Osteoblast (primary cell): ENCODE results near the gene IL32. TPM values are rescaled to one million over a fixed set of nuclear protein-coding genes. Genes with fewer than 3 reads are reported as not detected.

Source experiments
- DNase-seq: peaks from one replicate; pipeline ENCODE4 v3.0.0; 2011; ENCODE audit warnings: low spot score, mixed read lengths; ENCODE audit not compliant: insufficient read length; ENCODE audit errors: missing footprints
- H2AFZ ChIP-seq: 2 replicates; pipeline ENCODE4 v1.6.0; 2011; ENCODE audit warnings: mild to moderate bottlenecking, low read length
- H3K27ac ChIP-seq: 2 replicates; pipeline ENCODE4 v1.5.1; 2011; ENCODE audit warnings: mild to moderate bottlenecking, low read depth, low read length, moderate library complexity
- H3K27me3 ChIP-seq: 2 replicates; pipeline ENCODE4 v1.6.0; 2012; ENCODE audit warnings: mild to moderate bottlenecking, control low read depth, inconsistent platforms, low read length, moderate library complexity; ENCODE audit not compliant: insufficient read depth
- H3K36me3 ChIP-seq: 2 replicates; pipeline ENCODE4 v1.5.1; 2011; ENCODE audit warnings: mild to moderate bottlenecking, low read length, control low read depth, moderate library complexity; ENCODE audit not compliant: insufficient read depth
- H3K4me1 ChIP-seq: 2 replicates; pipeline ENCODE4 v1.5.1; 2011; ENCODE audit warnings: mild to moderate bottlenecking, low read length, control low read depth, moderate library complexity; ENCODE audit not compliant: insufficient read depth
- H3K4me2 ChIP-seq: 2 replicates; pipeline ENCODE4 v1.6.0; 2011; ENCODE audit warnings: mild to moderate bottlenecking, low read length; ENCODE audit not compliant: insufficient read depth
- H3K4me3 ChIP-seq: fragments of 200-600 bp; sonication (generic); 3 replicates; pipeline ENCODE4 v1.5.1; 2012; ENCODE audit warnings: mild to moderate bottlenecking, low read length, inconsistent platforms; ENCODE audit not compliant: insufficient read depth
- H3K79me2 ChIP-seq: 2 replicates; pipeline ENCODE4 v1.6.0; 2012; ENCODE audit warnings: mild to moderate bottlenecking, low read length, control low read depth, inconsistent platforms; ENCODE audit not compliant: insufficient read depth
- H3K9me3 ChIP-seq: 2 replicates; pipeline ENCODE4 v1.5.1; 2011; ENCODE audit warnings: low read depth, low read length, control low read depth
- H4K20me1 ChIP-seq: 2 replicates; pipeline ENCODE4 v1.6.0; 2012; ENCODE audit warnings: mild to moderate bottlenecking, low read length, control low read depth; ENCODE audit not compliant: insufficient read depth
- total RNA-seq: library from RNA; depleted of rRNA; stranded (reverse); fragments of >200 nt; gene quantifications from 2 replicates; pipeline ENCODE4 v1.2.3, GENCODE V29; 2012
- TF ChIP-seq, protein P1 (sequence below): IDR thresholded peaks from 2 replicates; pipeline ENCODE4 v1.5.1; 2011; ENCODE audit warnings: mild to moderate bottlenecking, low read depth, low read length, moderate library complexity; ENCODE audit errors: extremely low read depth

The IL32 gene
- total RNA-seq, 1 donor, result 0.72 TPM

DNA sequence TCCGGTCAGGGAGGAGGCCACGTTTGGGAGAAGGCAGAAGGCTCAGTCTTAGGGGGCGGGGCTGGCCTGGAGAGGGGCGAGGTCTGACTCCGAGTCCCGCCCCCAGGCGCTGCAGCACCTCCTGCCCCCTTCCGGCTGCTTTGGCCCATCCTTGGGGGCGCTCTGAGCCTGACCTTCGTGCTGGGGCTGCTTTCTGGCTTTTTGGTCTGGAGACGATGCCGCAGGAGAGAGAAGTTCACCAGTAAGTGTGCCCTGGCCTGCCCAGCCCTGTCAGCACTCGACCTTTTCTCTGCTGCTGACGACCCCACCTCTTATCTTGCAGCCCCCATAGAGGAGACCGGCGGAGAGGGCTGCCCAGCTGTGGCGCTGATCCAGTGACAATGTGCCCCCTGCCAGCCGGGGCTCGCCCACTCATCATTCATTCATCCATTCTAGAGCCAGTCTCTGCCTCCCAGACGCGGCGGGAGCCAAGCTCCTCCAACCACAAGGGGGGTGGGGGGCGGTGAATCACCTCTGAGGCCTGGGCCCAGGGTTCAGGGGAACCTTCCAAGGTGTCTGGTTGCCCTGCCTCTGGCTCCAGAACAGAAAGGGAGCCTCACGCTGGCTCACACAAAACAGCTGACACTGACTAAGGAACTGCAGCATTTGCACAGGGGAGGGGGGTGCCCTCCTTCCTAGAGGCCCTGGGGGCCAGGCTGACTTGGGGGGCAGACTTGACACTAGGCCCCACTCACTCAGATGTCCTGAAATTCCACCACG lies 43.8 kb upstream of the IL32 start:
- Histone ChIP-seq H3K4me3 (peak overlapping the region; percentile 94), H3K9me3 (no peaks in the 10 kb centered on the region), H4K20me1 (peaks cover 32% of the 10 kb centered on the region), H3K4me1 (peaks cover 20% of the 10 kb centered on the region), H3K36me3 (peaks cover 23% of the 10 kb centered on the region), H3K4me2 (peak overlapping the region; percentile 96), H2AFZ (no peak overlapping the region), H3K27me3 (peaks cover 5% of the 10 kb centered on the region), H3K27ac (peak overlapping the region; percentile 98), H3K79me2 (no peaks in the 10 kb centered on the region)
- DNase-seq, result peak; percentile 98
- TF ChIP-seq, protein P1, sequence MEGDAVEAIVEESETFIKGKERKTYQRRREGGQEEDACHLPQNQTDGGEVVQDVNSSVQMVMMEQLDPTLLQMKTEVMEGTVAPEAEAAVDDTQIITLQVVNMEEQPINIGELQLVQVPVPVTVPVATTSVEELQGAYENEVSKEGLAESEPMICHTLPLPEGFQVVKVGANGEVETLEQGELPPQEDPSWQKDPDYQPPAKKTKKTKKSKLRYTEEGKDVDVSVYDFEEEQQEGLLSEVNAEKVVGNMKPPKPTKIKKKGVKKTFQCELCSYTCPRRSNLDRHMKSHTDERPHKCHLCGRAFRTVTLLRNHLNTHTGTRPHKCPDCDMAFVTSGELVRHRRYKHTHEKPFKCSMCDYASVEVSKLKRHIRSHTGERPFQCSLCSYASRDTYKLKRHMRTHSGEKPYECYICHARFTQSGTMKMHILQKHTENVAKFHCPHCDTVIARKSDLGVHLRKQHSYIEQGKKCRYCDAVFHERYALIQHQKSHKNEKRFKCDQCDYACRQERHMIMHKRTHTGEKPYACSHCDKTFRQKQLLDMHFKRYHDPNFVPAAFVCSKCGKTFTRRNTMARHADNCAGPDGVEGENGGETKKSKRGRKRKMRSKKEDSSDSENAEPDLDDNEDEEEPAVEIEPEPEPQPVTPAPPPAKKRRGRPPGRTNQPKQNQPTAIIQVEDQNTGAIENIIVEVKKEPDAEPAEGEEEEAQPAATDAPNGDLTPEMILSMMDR, result peak; percentile 28

DNA sequence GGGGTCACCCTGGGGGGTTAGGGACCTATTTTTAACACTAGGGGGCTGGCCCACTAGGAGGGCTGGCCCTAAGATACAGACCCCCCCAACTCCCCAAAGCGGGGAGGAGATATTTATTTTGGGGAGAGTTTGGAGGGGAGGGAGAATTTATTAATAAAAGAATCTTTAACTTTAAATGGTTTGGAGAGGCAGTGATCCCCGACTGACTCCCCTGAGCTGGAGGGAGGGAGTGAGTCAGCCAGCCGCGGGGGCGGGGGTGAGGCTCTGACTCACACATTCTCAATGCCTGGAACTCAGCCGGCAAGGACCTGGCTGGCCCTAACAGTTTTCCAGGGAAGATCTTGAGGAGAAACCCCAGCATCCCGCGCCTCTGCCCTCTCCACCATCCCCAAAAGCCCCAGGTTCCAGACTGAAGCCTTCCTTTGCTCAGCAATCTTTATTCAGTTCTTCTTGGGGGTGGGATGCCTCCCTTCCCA lies 43.2 kb upstream of the IL32 start:
- no peaks in the 10 kb centered on the region for H3K79me2 ChIP-seq
- H4K20me1 ChIP-seq, result peaks cover 32% of the 10 kb centered on the region
- TF ChIP-seq, protein P1, result no peak
- H2AFZ ChIP-seq, result no peak overlapping the region
- peaks cover 24% of the 10 kb centered on the region for H3K36me3 ChIP-seq
- peak overlapping the region; percentile 98 for H3K27ac ChIP-seq
- H3K27me3 ChIP-seq, result peaks cover 5% of the 10 kb centered on the region
- H3K4me2 ChIP-seq, result peak overlapping the region; percentile 96
- H3K9me3 ChIP-seq, result no peaks in the 10 kb centered on the region
- peak overlapping the region; percentile 94 for H3K4me3 ChIP-seq
- DNase-seq, result peak; percentile 98
- peaks cover 20% of the 10 kb centered on the region for H3K4me1 ChIP-seq

DNA sequence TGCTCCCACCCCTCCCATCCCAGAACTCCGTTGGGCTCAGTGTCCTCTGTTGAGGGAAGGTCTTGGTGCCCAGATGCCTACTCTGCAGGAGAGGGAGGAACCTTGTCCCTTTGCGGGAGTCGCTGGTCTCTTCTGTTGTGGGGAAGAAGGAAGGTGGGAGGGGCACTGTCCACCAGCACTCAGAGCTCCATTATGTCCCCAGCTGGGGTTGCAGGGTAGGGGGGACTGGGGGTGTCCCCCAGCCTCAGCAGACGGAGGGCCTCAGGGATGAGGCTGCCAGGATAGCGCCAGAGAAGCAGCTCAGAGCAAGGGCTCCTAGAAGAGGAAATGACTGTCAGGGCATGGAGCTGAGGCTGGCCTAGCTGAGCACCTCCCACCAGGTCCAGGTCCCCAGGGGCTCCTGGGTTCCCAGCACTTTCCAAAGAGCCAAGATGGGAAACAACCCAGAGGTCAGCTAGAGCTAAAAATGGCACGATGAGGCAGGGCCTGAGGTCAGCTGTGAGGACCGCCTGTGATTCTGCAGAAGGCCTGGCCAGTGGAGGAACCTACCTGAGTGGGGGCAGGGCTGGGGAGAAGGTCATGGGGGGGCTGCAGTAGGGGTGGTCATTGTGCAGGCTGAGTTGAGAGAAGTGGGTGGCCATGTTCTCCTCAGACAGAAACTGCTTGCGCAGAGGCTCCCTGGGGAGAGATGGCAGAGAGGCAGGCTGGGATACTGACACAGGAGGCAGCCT lies 42.6 kb upstream of the IL32 start:
- peaks cover 33% of the 10 kb centered on the region for H4K20me1 ChIP-seq
- peaks cover 24% of the 10 kb centered on the region for H3K36me3 ChIP-seq
- peak; percentile 92 for DNase-seq

DNA sequence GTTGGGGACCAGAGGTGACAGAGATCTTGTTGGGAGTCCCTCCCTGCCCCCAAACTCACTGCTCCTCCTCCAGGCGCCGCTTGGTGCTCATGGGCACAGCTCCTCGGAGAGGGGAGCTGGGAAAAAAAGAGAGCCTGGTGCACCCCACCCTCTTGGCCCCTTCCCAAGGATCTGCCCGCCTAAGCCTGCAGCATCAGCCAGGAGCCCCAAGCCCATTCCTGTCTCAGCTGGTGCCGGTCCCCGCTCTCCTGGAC lies 42.1 kb upstream of the IL32 start:
- H4K20me1 ChIP-seq, result peaks cover 34% of the 10 kb centered on the region
- H3K9me3 ChIP-seq, result no peaks in the 10 kb centered on the region
- H3K4me3 ChIP-seq, result peak overlapping the region; percentile 94
- no peak overlapping the region for H2AFZ ChIP-seq
- no peaks in the 10 kb centered on the region for H3K79me2 ChIP-seq
- H3K27ac ChIP-seq, result peak overlapping the region; percentile 98
- peak; percentile 94 for DNase-seq
- H3K4me2 ChIP-seq, result peak overlapping the region; percentile 96
- H3K27me3 ChIP-seq, result peaks cover under 1% of the 10 kb centered on the region
- peaks cover 20% of the 10 kb centered on the region for H3K4me1 ChIP-seq
- peaks cover 24% of the 10 kb centered on the region for H3K36me3 ChIP-seq
- TF ChIP-seq, protein P1, result no peak

More for the DNA sequence above, 42.6 kb upstream of the IL32 start:
- peak overlapping the region; percentile 96 for H3K4me2 ChIP-seq
- no peak overlapping the region for H2AFZ ChIP-seq
- TF ChIP-seq, protein P1, result no peak
- peak overlapping the region; percentile 94 for H3K4me3 ChIP-seq
- no peaks in the 10 kb centered on the region for H3K9me3 ChIP-seq
- peaks cover 20% of the 10 kb centered on the region for H3K4me1 ChIP-seq
- peak overlapping the region; percentile 98 for H3K27ac ChIP-seq
- H3K27me3 ChIP-seq, result peaks cover 5% of the 10 kb centered on the region
- H3K79me2 ChIP-seq, result no peaks in the 10 kb centered on the region
